HepG2 (cell line): ENCODE data around the gene CBFA2T2. TPM values are rescaled to one million over a fixed set of nuclear protein-coding genes. Genes with fewer than 3 reads are reported as not detected.

ENCODE experiments used
- CEBPB ChIP-seq: IDR thresholded peaks from 2 replicates; pipeline ENCODE4 v1.6.1; 2011; ENCODE audit warnings: low read depth, low read length, improper control_type of control experiment, borderline replicate concordance
- ETV6 ChIP-seq: sonication (generic); formaldehyde crosslinking; conservative IDR thresholded peaks from 2 replicates; pipeline ENCODE4 v1.4.0; 2020; ENCODE audit warnings: missing genetic modification reagents
- IKZF1 ChIP-seq: fragments of 450-650 bp; IDR thresholded peaks from 2 replicates; pipeline ENCODE4 v1.7.1; 2016
- MTERF4 ChIP-seq: sonication (generic); formaldehyde crosslinking; IDR thresholded peaks from 2 replicates; pipeline ENCODE4 v1.8.0; 2023; ENCODE audit warnings: mild to moderate bottlenecking, missing genetic modification reagents
- PLSCR1 ChIP-seq: sonication (generic); formaldehyde crosslinking; IDR thresholded peaks from 2 replicates; pipeline ENCODE4 v1.5.0; 2020; ENCODE audit warnings: missing genetic modification reagents, mild to moderate bottlenecking, borderline replicate concordance
- RAD51 ChIP-seq: fragments of 450-650 bp; IDR thresholded peaks from 2 replicates; pipeline ENCODE4 v1.6.1; 2016; ENCODE audit warnings: borderline replicate concordance
- SETDB1 ChIP-seq: sonication (generic); formaldehyde crosslinking; IDR thresholded peaks from 2 replicates; pipeline ENCODE4 v1.5.1; 2020; ENCODE audit warnings: missing genetic modification reagents, mild to moderate bottlenecking, borderline replicate concordance
- TAF1 ChIP-seq: sonication (generic); formaldehyde crosslinking; IDR thresholded peaks from 2 replicates; pipeline ENCODE4 v1.4.0; 2020; ENCODE audit warnings: missing genetic modification reagents
- TGIF2 ChIP-seq: IDR thresholded peaks from 2 replicates; pipeline ENCODE4 v1.6.1; 2016; ENCODE audit warnings: control low read depth, missing compliant biosample characterization
- ZNF275 ChIP-seq: sonication (generic); formaldehyde crosslinking; IDR thresholded peaks from 2 replicates; pipeline ENCODE4 v1.8.0; 2022; ENCODE audit warnings: missing genetic modification reagents, mild to moderate bottlenecking, inconsistent platforms, borderline replicate concordance
- ZNF33B ChIP-seq: sonication (generic); formaldehyde crosslinking; IDR thresholded peaks from 2 replicates; pipeline ENCODE4 v1.5.1; 2020; ENCODE audit warnings: mild to moderate bottlenecking, missing genetic modification reagents
- ZNF431 ChIP-seq: sonication (generic); formaldehyde crosslinking; IDR thresholded peaks from 2 replicates; pipeline ENCODE4 v1.9.0; 2022; ENCODE audit warnings: missing genetic modification reagents, low read depth, mild to moderate bottlenecking, borderline replicate concordance
- ZNF616 ChIP-seq: sonication (generic); formaldehyde crosslinking; IDR thresholded peaks from 2 replicates; pipeline ENCODE4 v1.5.0; 2020; ENCODE audit warnings: low read depth, mild to moderate bottlenecking, missing genetic modification reagents
- ZNF660 ChIP-seq: sonication (generic); formaldehyde crosslinking; IDR thresholded peaks from 2 replicates; pipeline ENCODE4 v1.5.1; 2020; ENCODE audit warnings: mild to moderate bottlenecking, low read depth, missing genetic modification reagents, borderline replicate concordance
- ZNF737 ChIP-seq: sonication (generic); formaldehyde crosslinking; IDR thresholded peaks from 2 replicates; pipeline ENCODE4 v1.5.0; 2020; ENCODE audit warnings: missing genetic modification reagents, mild to moderate bottlenecking, borderline replicate concordance
- ZNF770 ChIP-seq: sonication (generic); formaldehyde crosslinking; IDR thresholded peaks from 2 replicates; pipeline ENCODE4 v1.5.0; 2020; ENCODE audit warnings: mild to moderate bottlenecking, missing genetic modification reagents
- polyA plus RNA-seq, 8 experiments: library from polyadenylated mRNA; depleted of rRNA in 3 of 8; stranded (reverse) in 7 of 8; unstranded in 1 of 8; fragments of >200 nt; fragmentation: Illumina TruSeq in 4 of 8; extraction: Trizol in 4 of 8; gene quantifications; 2 replicates each; pipeline versions ENCODE4 v1.2.1 to v1.2.3, GENCODE V29; 2011 to 2016; ENCODE audit warnings: low read depth in 4 of 8, missing spikeins in 1 of 8, mixed read lengths in 1 of 8; ENCODE audit not compliant: insufficient read depth in 1 of 8
- total RNA-seq, 5 experiments: library from RNA; depleted of rRNA; stranded (reverse); fragments of >200 nt; fragmentation: Illumina TruSeq; extraction: Trizol; gene quantifications; 2 replicates each; pipeline ENCODE4 v1.2.3, GENCODE V29; 2016; ENCODE audit warnings: low read depth in 1 of 5

CBFA2T2 gene
- total and polyA plus RNA-seq, 2 of the 13 experiments (the other 11 are each of a cell fraction or from before 2014, with no cell fraction given) = 6.3 to 21.2 TPM

- TF ChIP-seq MTERF4 (CRISPR knock-in tag) (peak; percentile 39; the same call in 1 of the 2 replicates), IKZF1 (no peak), TGIF2 (CRISPR knock-in tag) (peak; percentile 34; the same call in 1 of the 2 replicates), PLSCR1 (CRISPR knock-in tag) (no peak), SETDB1 (CRISPR knock-in tag) (no peak), ZNF33B (CRISPR knock-in tag) (no peak), ZNF275 (peak; percentile 82), ZNF770 (CRISPR knock-in tag) (0 out of 2 replicates have a peak, but pooled peaks have one; percentile 7), ZNF616 (CRISPR knock-in tag) (no peak), ZNF660 (CRISPR knock-in tag) (no peak), ZNF737 (CRISPR knock-in tag) (no peak), CEBPB (no peak), TAF1 (CRISPR knock-in tag) (peak; percentile 53), ETV6 (CRISPR knock-in tag) (peak; percentile 87), RAD51 (no peak), ZNF431 (CRISPR knock-in tag) (peak; percentile 92; the same call in 1 of the 2 replicates)
Measured at GRCh38 chr20:33686100-33686983, 196.4 kb downstream of the CBFA2T2 start, which contains the start of gene E2F1 (continued).
